ENCODE measurements around the gene FABP1. TPM values are rescaled to one million over a fixed set of nuclear protein-coding genes. Genes with fewer than 3 reads are reported as not detected.

FABP1 gene
- total RNA-seq, 6 donors from 2014 or later, result 0.67 to 1.0 TPM; not detected in 4

DNA sequence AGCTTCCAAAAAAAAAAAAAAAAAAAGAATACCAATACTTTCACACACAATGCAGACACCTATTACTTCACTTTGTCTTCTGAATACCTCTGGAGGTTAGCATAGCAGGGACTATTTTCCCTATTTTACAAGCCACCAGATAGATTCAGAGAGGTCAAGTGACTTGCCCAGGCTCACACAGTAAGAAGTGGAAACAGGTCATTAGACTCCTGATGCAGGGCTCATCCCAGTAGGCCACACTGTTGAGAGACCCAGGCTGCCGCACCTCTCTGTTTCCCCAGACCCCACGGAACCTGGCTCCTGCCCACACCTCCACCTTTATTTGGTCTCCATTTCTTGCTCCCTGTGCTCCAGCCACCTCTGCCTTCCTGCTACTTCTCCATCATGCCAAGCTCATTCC lies 40.8 kb downstream of the FABP1 start:
- ATAC-seq (ENCODE audit: low FRiP score in 2 of 2), result no peak
- Histone ChIP-seq H3K27ac (no peak overlapping the region), H3K36me3 (no peaks in the 10 kb centered on the region), H3K9me3 (no peaks in the 10 kb centered on the region), H3K4me1 (no peaks in the 10 kb centered on the region), H3K4me3 (no peak overlapping the region), H3K27me3 (no peaks in the 10 kb centered on the region)
- DNase-seq, result no peak
- TF ChIP-seq, protein P1, sequence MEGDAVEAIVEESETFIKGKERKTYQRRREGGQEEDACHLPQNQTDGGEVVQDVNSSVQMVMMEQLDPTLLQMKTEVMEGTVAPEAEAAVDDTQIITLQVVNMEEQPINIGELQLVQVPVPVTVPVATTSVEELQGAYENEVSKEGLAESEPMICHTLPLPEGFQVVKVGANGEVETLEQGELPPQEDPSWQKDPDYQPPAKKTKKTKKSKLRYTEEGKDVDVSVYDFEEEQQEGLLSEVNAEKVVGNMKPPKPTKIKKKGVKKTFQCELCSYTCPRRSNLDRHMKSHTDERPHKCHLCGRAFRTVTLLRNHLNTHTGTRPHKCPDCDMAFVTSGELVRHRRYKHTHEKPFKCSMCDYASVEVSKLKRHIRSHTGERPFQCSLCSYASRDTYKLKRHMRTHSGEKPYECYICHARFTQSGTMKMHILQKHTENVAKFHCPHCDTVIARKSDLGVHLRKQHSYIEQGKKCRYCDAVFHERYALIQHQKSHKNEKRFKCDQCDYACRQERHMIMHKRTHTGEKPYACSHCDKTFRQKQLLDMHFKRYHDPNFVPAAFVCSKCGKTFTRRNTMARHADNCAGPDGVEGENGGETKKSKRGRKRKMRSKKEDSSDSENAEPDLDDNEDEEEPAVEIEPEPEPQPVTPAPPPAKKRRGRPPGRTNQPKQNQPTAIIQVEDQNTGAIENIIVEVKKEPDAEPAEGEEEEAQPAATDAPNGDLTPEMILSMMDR (IDR thresholded peaks at IDR 0.05), result no peak
- TF ChIP-seq EP300 (IDR thresholded peaks at IDR 0.05), result no peak
- TF ChIP-seq POLR2A (IDR thresholded peaks at IDR 0.05), result no peak
- TF ChIP-seq POLR2AphosphoS5 (IDR thresholded peaks at IDR 0.05), result no peak
- whole genome bisulfite sequencing, 2 donors, result 93 to 97% methylated on average over 2 of the region's 2 CpGs

DNA sequence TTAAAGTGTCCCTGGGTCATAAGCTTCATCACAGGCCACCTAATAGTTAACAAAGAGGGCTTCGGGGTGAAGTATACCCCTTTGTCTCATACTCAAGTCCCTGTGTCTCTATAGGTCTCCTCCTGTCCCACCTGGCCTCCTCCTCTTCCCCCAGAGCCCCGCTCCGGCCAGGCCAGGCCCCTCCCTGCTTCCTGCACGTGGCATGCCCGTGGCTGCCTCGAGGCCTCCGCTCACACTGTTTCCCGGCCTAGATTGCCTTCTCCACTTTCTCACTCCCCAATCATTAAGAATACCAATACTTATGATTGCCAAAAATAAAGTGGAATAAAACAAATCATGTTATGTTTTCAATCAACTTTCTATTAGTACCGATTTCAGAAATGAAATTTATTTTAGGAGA lies 41.5 kb downstream of the FABP1 start:
- 80 to 81% methylated on average over 9 of the region's 9 CpGs for WGBS, 2 donors
- Histone ChIP-seq H3K4me1 (peaks cover 0 to 4% (median 0%) of the 10 kb centered on the region in 4 donors), H3K27ac (no peak overlapping the region), H3K36me3 (no peaks in the 10 kb centered on the region), H3K4me3 (no peak overlapping the region), H3K9me3 (no peaks in the 10 kb centered on the region), H3K27me3 (no peaks in the 10 kb centered on the region)
- DNase-seq (peak in 1 of 2 donors; percentile 64), ATAC-seq (ENCODE audit: low FRiP score in 2 of 2) (no peak)
- TF ChIP-seq POLR2AphosphoS5 (IDR thresholded peaks at IDR 0.05) (no peak), POLR2A (IDR thresholded peaks at IDR 0.05) (no peak), EP300 (IDR thresholded peaks at IDR 0.05) (no peak)
- TF ChIP-seq, protein P1 (IDR thresholded peaks at IDR 0.05), result no peak

DNA sequence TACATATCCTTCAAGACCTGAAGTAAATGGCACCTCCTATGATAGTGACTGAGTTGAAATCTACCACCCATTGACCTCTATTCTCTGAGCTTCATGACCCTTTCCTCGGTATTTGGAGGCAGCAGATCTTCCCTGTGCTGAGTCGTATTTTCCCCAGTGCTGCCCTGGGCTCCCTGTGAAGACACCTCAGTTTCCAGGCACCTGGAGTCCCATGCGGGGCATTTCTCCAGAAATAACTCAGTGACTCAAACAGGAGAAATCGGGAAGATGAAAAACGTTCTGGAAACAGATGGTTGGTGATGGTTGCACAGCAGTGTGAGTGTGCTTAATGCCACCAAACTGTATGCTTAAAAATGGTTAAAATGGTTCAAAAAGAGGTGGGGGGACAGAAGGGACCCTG lies 42.3 kb downstream of the FABP1 start:
- Histone ChIP-seq H3K9me3 (no peaks in the 10 kb centered on the region), H3K4me3 (no peak overlapping the region), H3K27me3 (no peaks in the 10 kb centered on the region), H3K36me3 (no peaks in the 10 kb centered on the region), H3K4me1 (peaks cover 0 to 4% (median 0%) of the 10 kb centered on the region in 4 donors), H3K27ac (no peak overlapping the region)
- ATAC-seq (ENCODE audit: low FRiP score in 2 of 2) (no peak), DNase-seq (no peak)
- TF ChIP-seq EP300 (IDR thresholded peaks at IDR 0.05) (no peak), POLR2AphosphoS5 (IDR thresholded peaks at IDR 0.05) (no peak), POLR2A (IDR thresholded peaks at IDR 0.05) (no peak)
- TF ChIP-seq, protein P1 (IDR thresholded peaks at IDR 0.05), result no peak
- 83 to 86% methylated on average over 5 of the region's 5 CpGs for WGBS, 2 donors

DNA sequence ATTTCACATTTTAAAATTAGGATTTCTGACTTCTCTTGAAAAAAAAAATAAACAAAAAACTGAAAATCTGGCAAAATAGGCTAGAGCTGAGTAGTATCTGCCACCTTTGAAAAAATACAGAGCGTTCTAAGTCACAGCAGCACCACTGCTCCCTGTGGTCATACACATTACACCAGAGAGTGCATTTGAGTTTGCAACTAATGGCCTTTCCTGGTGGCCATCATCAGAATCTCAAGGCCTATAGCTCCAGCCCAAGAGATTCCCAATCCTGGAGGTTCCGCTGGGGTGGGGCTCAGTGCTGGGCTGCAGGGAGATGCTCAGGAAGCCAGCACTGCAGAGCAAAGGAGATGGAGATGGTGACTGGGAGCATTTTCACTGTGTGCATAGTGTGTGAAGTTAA lies 42.8 kb downstream of the FABP1 start:
- H3K27ac ChIP-seq, result no peak overlapping the region
- no peak overlapping the region for H3K4me3 ChIP-seq
- DNase-seq (no peak), ATAC-seq (ENCODE audit: low FRiP score in 2 of 2) (no peak)
- TF ChIP-seq POLR2A (IDR thresholded peaks at IDR 0.05), result no peak
- TF ChIP-seq POLR2AphosphoS5 (IDR thresholded peaks at IDR 0.05), result no peak
- TF ChIP-seq EP300 (IDR thresholded peaks at IDR 0.05), result no peak
- TF ChIP-seq, protein P1 (IDR thresholded peaks at IDR 0.05), result no peak
- peaks cover 0 to 4% (median 0%) of the 10 kb centered on the region in 4 donors for H3K4me1 ChIP-seq
- no peaks in the 10 kb centered on the region for H3K27me3 ChIP-seq
- 84 to 89% methylated on average over 1 to 2 of the region's 2 CpGs for WGBS, 2 donors
- no peaks in the 10 kb centered on the region for H3K36me3 ChIP-seq
- no peaks in the 10 kb centered on the region for H3K9me3 ChIP-seq

DNA sequence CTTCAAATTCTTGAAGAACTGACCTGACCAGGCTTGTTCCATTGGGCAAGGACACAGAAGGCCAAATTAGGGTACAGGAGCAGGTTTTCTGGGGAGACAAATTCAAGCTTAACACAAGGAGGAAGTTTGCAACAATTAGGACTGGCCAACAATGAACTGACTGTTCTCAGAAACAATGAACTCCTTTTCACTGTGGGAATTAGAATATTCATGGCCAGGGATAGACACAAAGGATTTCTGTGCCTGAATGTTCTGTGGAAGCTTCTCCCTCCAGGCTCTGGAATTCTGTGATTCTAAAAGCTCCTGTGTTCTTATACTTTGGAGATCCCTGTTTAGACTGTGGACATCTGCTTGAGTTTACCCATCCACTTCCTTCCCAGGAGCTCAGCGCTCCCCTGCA lies 45.1 kb downstream of the FABP1 start:
- H3K4me1 ChIP-seq, result peaks cover 0 to 4% (median 0%) of the 10 kb centered on the region in 4 donors
- no peak for DNase-seq
- H3K9me3 ChIP-seq, result no peaks in the 10 kb centered on the region
- TF ChIP-seq POLR2A (IDR thresholded peaks at IDR 0.05) (no peak), EP300 (IDR thresholded peaks at IDR 0.05) (no peak), POLR2AphosphoS5 (IDR thresholded peaks at IDR 0.05) (no peak)
- TF ChIP-seq, protein P1 (IDR thresholded peaks at IDR 0.05), result no peak
- 76 to 91% methylated on average over 1 of the region's 1 CpG for WGBS, 2 donors
- no peaks in the 10 kb centered on the region for H3K36me3 ChIP-seq
- no peaks in the 10 kb centered on the region for H3K27me3 ChIP-seq
- no peak for ATAC-seq (ENCODE audit: low FRiP score in 2 of 2)
- no peak overlapping the region for H3K27ac ChIP-seq
- H3K4me3 ChIP-seq, result no peak overlapping the region

Data from upper lobe of left lung (tissue), 6 donors.